GM18502 (cell line): ENCODE data around the gene PDE2A.

Experiments used
- ATAC-seq: cut with Tn5 transposase; IDR thresholded peaks from one replicate; pipeline ENCODE4 v1.9.1; 2021; ENCODE audit warnings: mild to moderate bottlenecking; ENCODE audit not compliant: unreplicated experiment, poor library complexity

PDE2A gene

GRCh38 chr11:72665911-72666472 is 8.2 kb downstream of the PDE2A start:
- ATAC-seq, result no peak

DNA sequence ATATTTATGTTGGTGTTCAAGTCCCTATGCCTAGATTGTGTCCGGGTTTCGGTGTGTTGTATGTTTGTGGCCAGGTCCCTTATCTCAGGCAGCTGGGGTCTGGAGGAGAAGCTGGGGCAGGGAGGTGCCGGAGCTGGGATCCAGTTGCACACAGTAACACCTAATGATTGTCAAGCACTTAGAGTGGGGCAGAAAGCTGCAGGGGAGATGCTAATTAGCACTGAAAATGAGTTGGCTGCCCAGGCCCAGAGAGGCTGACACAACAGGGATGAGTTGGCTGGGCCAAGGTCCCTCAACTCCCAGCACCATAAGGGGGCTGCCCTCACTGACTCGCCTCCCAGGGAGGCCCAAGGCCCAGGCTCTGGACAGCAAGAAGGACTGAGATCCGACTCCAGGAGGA is 12.2 kb downstream of the PDE2A start:
- ATAC-seq, result no peak

DNA sequence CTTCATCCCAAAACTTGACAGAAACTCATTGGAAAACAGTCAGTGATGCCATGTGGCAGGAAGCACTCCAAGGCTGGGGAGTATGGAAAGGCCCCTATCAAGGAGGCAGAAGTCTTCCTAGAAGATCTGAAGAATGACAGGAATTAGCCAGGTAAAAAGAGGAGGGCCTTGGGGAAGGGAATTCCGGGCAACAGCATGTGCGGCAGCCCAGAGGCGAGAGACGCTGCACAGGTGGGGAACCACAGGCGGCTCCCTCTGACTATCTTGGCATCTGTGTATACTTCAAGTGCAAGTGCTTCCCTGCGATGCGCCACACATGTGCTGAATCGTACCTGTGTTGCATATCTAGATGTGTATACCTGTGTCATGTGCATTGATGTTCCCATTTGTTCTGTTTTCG is 12.7 kb downstream of the PDE2A start:
- no peak for ATAC-seq

DNA sequence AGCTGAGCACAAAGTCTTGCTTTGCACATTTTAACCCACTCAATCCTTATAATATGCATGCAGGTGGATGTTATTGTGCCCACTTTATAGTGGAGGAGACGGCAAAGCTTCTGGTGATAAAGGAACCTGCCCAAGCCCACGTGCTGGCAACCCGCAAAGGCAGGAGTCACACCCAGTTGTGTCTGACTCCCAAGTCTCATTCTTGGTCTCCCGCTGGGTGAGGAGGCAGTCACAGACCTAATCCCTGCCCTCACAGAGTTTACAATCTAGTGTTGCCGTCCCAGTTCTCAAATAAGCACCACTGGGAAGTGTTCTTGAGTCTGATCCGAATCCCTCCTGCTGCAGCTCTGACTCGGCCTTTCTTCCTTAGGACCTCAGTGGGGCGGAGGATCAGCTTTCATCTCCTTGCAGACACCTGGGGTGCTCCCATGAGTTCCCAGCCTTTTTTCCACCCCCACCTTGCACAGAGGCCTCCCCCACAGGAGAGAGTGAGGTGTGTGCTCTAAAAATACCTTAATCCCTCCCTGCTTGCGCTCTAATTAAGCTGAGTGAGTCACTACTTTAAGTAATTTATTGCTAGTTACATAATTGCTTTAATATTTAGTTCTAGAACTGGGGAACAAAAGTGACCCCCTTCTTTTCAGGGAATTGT is 15.1 kb downstream of the PDE2A start:
- no peak for ATAC-seq

DNA sequence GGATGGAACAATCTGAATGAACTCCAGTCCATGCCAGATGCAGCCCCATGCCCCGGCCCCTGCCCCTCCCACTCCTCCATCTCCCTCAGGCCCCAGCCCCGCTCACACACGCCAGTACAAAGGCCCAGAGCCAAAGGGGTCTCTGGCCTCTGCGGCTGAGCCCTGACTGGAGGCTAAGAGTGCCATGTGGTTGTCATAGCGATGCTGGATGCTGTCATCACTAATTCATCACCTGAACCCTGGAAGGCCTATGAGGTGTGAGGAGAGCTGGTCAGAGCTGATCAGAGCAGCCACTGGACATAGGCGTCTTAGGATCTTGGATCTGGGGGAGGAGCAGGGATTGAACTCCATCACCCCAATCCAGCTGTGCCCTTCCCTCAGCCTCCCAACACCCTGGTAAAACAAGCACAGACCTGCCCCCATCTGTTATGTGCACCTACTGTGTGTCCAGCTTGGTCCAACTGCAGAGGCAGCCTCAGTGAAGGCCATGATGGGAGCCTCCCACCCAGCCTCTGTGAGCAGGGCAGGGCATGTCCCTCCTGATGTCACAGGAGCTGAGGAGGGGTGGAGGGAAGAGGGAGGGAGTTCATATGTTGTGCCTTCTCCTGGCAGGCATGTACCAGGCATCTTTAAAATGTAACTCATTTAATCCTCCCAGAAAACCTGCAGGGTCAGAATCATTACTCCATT is 16.7 kb downstream of the PDE2A start:
- ATAC-seq, result no peak

DNA sequence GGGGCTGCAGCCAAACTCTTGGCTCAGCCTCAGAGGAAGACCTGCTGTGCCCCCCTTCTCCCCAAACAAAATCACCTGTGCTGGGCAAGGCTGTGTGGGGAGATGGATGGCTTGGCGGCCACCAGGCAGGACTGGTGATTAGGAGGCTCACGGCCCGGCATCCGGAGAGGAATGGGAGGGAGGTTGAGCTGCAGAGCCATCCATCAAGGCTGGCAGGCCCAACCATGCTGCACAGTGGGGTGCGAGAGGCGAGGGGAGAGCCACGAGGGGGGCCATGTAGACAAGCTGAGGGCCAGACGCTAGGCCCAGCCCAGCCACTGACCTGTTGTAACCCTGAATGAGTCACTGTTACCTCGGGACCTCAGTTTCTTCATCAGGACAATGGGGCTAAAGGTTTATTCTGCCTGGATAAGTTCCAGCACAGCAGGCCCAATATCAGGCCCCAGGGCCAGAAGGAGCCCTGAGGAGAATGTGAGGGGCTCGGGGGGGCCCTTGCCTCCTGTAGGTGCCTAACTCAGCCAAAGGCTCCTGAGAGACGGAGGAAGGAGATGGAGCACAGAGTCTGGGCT is 18.2 kb downstream of the PDE2A start:
- no peak for ATAC-seq

DNA sequence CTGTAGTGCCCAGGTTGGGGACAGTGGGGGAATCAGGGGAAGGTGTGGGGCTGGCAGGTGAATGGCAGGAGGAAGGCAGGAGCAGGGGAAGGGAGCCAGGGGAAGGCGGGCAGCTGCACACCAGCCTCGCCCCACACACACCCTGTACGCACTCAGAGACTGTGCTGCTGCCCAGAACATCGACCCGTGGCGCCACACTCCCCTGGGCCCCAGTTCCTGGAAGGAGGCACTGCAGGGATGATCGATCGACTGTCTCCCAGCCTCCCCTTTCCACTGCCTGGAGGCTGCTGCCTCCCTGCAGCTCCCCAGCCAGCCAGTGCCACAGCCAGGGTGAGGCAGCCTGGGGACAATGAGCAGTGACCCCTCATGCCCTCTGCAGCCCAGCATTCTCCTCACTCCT is 19.2 kb downstream of the PDE2A start:
- ATAC-seq, result no peak

GRCh38 chr11:72653649-72654048 is 20.6 kb downstream of the PDE2A start:
- no peak for ATAC-seq

- ATAC-seq, result no peak
These were observed 21.2 kb downstream of the PDE2A start for GRCh38 chr11:72652873-72653630.

- ATAC-seq, result no peak
These were observed 22.1 kb downstream of the PDE2A start for GRCh38 chr11:72652133-72652532.

GRCh38 chr11:72649215-72649976 is 24.8 kb downstream of the PDE2A start:
- ATAC-seq, result no peak

DNA sequence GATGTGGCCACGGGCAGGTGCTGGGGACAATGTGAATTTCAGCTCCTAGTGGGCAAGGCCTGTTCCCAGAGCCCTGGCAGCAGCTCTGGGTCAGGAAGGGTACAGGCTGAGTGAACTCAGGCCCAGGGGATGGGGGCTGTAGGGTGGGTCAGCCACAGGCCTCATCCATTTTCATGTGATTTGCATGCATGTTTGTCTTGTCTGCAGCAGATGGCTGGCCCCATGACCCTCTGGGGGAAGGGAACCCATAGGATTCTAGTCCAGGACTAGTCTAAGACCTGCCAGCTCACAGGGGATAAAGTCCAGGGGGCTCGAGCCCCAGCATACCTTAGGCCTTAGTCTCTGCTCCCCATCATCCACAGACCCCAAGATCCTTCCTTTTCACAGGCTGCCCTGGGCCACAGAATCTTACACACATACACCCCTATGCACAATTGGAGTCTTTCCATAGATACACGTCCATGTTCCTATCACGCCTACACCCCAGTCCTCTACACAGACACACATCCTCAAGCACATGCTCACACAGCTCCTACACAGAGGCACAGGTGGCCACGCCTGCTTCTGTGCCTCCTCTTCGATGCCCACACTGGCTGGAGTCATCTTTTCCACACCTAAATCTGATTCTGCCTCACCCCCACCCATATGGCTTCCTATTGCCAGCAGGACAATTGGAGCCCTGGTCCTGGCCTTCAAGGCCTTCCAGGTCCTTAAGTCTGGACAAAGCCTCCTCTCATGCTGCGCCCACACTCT is 25.7 kb downstream of the PDE2A start:
- no peak for ATAC-seq

- ATAC-seq, result no peak
These were observed 26.3 kb downstream of the PDE2A start for GRCh38 chr11:72647882-72648281.

DNA sequence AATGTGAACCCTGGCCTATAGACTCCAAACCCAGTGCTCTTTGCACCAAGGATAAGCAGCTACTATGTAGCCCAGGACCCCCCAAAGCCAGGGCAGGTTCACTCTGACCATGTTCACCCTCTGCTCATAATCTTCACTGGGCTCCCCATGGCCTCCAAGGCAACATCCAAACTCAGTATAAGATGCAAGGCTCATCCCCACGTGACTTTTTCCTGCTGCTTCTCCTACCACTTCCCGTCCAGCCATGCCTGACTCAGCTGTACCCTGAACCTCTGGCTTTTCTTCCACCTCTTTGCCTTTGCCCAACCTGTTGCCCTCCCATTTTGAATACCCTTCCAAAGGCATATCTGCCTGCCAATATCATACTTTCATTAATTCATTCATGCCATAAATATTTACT is 27.8 kb downstream of the PDE2A start:
- ATAC-seq, result no peak

DNA sequence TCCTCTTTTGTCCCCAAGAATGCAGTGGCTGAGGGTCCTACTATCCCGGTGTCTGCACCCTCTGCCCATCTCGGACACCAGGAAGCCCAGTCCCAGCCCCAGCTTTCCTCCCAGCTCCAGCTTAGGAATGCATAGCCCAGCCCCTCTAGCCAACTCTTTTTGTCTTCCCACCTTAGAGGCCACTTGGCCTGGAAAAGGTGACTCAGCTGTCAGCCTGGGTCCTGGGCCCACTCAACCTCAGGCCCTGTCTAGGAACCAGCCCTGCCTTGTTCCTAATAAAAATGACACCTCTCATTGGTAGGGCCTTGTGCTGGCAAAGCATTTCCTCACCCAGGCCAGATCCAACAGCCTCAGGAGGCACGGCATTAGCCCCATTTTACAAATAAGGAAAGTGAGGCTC is 28.2 kb downstream of the PDE2A start:
- no peak for ATAC-seq

GRCh38 chr11:72643547-72643946 is 30.7 kb downstream of the PDE2A start:
- ATAC-seq, result no peak

DNA sequence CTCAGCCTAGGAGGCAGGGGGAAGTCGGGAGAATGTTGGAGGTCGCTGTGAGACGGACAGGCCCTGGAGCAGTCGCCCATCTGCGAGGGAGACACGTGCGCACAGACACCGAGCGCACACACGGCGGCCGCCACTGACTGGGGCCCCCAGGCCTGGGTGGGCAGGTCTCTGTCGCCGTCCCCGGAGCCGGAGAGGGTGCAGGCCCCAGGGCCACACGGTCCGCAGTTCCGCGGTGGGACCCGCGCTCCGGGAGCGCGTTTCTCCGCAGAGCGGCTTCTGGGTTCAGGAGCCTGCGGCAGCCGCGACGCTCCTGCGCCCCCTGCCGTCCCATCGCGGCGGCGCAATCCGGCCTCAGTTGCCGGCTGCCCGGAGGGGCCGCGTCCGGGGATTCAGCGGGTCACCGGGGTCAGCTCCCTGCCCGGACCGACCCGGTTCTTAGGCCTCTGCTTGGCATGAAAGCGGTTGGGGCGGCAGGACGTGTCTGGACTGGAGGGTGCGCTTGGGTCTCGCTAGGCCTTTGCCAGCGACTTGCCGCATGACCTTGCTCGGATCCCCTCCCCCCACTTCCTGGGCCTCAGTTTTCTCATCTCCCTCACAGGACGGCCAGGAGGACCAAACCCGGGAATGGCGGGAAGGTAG is 31.2 kb downstream of the PDE2A start:
- peak; percentile 62 for ATAC-seq

GRCh38 chr11:72642043-72642883 is 32.0 kb downstream of the PDE2A start:
- ATAC-seq, result no peak
